ENCODE results near the gene EML4. TPM values are rescaled to one million over a fixed set of nuclear protein-coding genes. Genes with fewer than 3 reads are reported as not detected.

Gene EML4
- total RNA-seq, 1 donor from 2014 or later = 68.2 TPM

- FAIRE-seq (no peak), DNase-seq (ENCODE audit: low read depth) (no peak)
- Histone ChIP-seq H3K27me3 (ENCODE audit: insufficient read depth, low read length) (peaks cover 9% of the 10 kb centered on the region), H3K4me1 (ENCODE audit: insufficient read depth, low read length) (peaks cover 10% of the 10 kb centered on the region), H4K20me1 (ENCODE audit: insufficient read depth, low read length) (peaks cover 18% of the 10 kb centered on the region), H3K9me3 (ENCODE audit: insufficient read depth, low read depth, low read length) (no peaks in the 10 kb centered on the region), H3K9ac (ENCODE audit: low read length) (no peak overlapping the region), H3K27ac (ENCODE audit: low read depth, low read length) (no peak overlapping the region), H3K4me3 (ENCODE audit: insufficient read depth, low read depth, low read length) (no peak overlapping the region), H2AFZ (ENCODE audit: low read depth, low read length) (no peak overlapping the region), H3K4me2 (ENCODE audit: low read length) (no peak overlapping the region), H3K36me3 (ENCODE audit: insufficient read depth, low read length) (no peaks in the 10 kb centered on the region), H3K79me2 (ENCODE audit: insufficient read depth, low read length) (peaks cover 26% of the 10 kb centered on the region)
- Mint-ChIP-seq H3K36me3 (ENCODE audit: low read depth, unreplicated experiment) (no peaks in the 10 kb centered on the region), H3K9me3 (ENCODE audit: unreplicated experiment) (no peaks in the 10 kb centered on the region), H3K4me1 (ENCODE audit: low read depth, unreplicated experiment) (peaks cover 4% of the 10 kb centered on the region), H3K4me3 (ENCODE audit: unreplicated experiment) (no peak overlapping the region), H3K27me3 (ENCODE audit: low read depth, unreplicated experiment) (no peaks in the 10 kb centered on the region), H3K27ac (ENCODE audit: unreplicated experiment) (no peak overlapping the region)
- TF ChIP-seq CTCF (IDR thresholded peaks at IDR 0.05; ENCODE audit: insufficient read depth, low read depth, low read length) = no peak
- TF ChIP-seq EZH2 (IDR thresholded peaks at IDR 0.05; ENCODE audit: insufficient read depth, low read length) = no peak
Measured at GRCh38 chr2:42363413-42363812, 194.3 kb downstream of the EML4 start.

GRCh38 chr2:42364658-42365057, 195.5 kb downstream of the EML4 start:
- Histone ChIP-seq H3K9me3 (ENCODE audit: insufficient read depth, low read depth, low read length) (no peaks in the 10 kb centered on the region), H3K27ac (ENCODE audit: low read depth, low read length) (no peak overlapping the region), H3K27me3 (ENCODE audit: insufficient read depth, low read length) (peaks cover 9% of the 10 kb centered on the region), H2AFZ (ENCODE audit: low read depth, low read length) (no peak overlapping the region), H3K36me3 (ENCODE audit: insufficient read depth, low read length) (no peaks in the 10 kb centered on the region), H4K20me1 (ENCODE audit: insufficient read depth, low read length) (peaks cover 7% of the 10 kb centered on the region), H3K4me1 (ENCODE audit: insufficient read depth, low read length) (peaks cover 6% of the 10 kb centered on the region), H3K4me3 (ENCODE audit: insufficient read depth, low read depth, low read length) (no peak overlapping the region), H3K4me2 (ENCODE audit: low read length) (no peak overlapping the region), H3K9ac (ENCODE audit: low read length) (no peak overlapping the region), H3K79me2 (ENCODE audit: insufficient read depth, low read length) (peaks cover 14% of the 10 kb centered on the region)
- no peak for TF ChIP-seq CTCF (IDR thresholded peaks at IDR 0.05; ENCODE audit: insufficient read depth, low read depth, low read length)
- H3K9me3 Mint-ChIP-seq (ENCODE audit: unreplicated experiment) = no peaks in the 10 kb centered on the region
- no peak overlapping the region for H3K4me3 Mint-ChIP-seq (ENCODE audit: unreplicated experiment)
- H3K36me3 Mint-ChIP-seq (ENCODE audit: low read depth, unreplicated experiment) = no peaks in the 10 kb centered on the region
- no peaks in the 10 kb centered on the region for H3K4me1 Mint-ChIP-seq (ENCODE audit: low read depth, unreplicated experiment)
- DNase-seq (ENCODE audit: low read depth) (no peak), FAIRE-seq (no peak)
- no peaks in the 10 kb centered on the region for H3K27me3 Mint-ChIP-seq (ENCODE audit: low read depth, unreplicated experiment)
- H3K27ac Mint-ChIP-seq (ENCODE audit: unreplicated experiment) = no peak overlapping the region

- no peak for TF ChIP-seq EZH2 (IDR thresholded peaks at IDR 0.05; ENCODE audit: insufficient read depth, low read length)
- no peak for TF ChIP-seq CTCF (IDR thresholded peaks at IDR 0.05; ENCODE audit: insufficient read depth, low read depth, low read length)
- no peak overlapping the region for H2AFZ ChIP-seq (ENCODE audit: low read depth, low read length)
- no peak overlapping the region for H3K4me3 ChIP-seq (ENCODE audit: insufficient read depth, low read depth, low read length)
- no peak for DNase-seq (ENCODE audit: low read depth)
- no peak overlapping the region for H3K27ac Mint-ChIP-seq (ENCODE audit: unreplicated experiment)
- H3K27ac ChIP-seq (ENCODE audit: low read depth, low read length) = no peak overlapping the region
- H3K4me2 ChIP-seq (ENCODE audit: low read length) = no peak overlapping the region
- H3K36me3 ChIP-seq (ENCODE audit: insufficient read depth, low read length) = no peaks in the 10 kb centered on the region
- H4K20me1 ChIP-seq (ENCODE audit: insufficient read depth, low read length) = no peaks in the 10 kb centered on the region
- H3K9me3 ChIP-seq (ENCODE audit: insufficient read depth, low read depth, low read length) = no peaks in the 10 kb centered on the region
- FAIRE-seq = no peak
- H3K27me3 Mint-ChIP-seq (ENCODE audit: low read depth, unreplicated experiment) = no peaks in the 10 kb centered on the region
- H3K27me3 ChIP-seq (ENCODE audit: insufficient read depth, low read length) = peaks cover 9% of the 10 kb centered on the region
- no peaks in the 10 kb centered on the region for H3K4me1 Mint-ChIP-seq (ENCODE audit: low read depth, unreplicated experiment)
- no peak overlapping the region for H3K9ac ChIP-seq (ENCODE audit: low read length)
- H3K36me3 Mint-ChIP-seq (ENCODE audit: low read depth, unreplicated experiment) = no peaks in the 10 kb centered on the region
- H3K79me2 ChIP-seq (ENCODE audit: insufficient read depth, low read length) = no peaks in the 10 kb centered on the region
- no peaks in the 10 kb centered on the region for H3K9me3 Mint-ChIP-seq (ENCODE audit: unreplicated experiment)
- no peak overlapping the region for H3K4me3 Mint-ChIP-seq (ENCODE audit: unreplicated experiment)
- no peaks in the 10 kb centered on the region for H3K4me1 ChIP-seq (ENCODE audit: insufficient read depth, low read length)
Measured at GRCh38 chr2:42366411-42366810, 197.3 kb downstream of the EML4 start.

Data from astrocyte (in vitro differentiated cells and primary cell).